K562 (cell line): ENCODE results near the gene TMEM222. TPM values are rescaled to one million over a fixed set of nuclear protein-coding genes. Genes with fewer than 3 reads are reported as not detected.

Source experiments
- ATF2 ChIP-seq: sonication (generic); formaldehyde crosslinking; IDR thresholded peaks from 2 replicates; pipeline ENCODE4 v1.8.1; 2022; ENCODE audit warnings: missing genetic modification reagents
- CBFB ChIP-seq: sonication (generic); formaldehyde crosslinking; IDR thresholded peaks from 2 replicates; pipeline ENCODE4 v1.4.0; 2020; ENCODE audit warnings: mild to moderate bottlenecking, missing genetic modification reagents
- CREM ChIP-seq: IDR thresholded peaks from 2 replicates; pipeline ENCODE4 v1.6.1; 2014; ENCODE audit warnings: antibody characterized with exemption, low read depth
- FOXM1 ChIP-seq, 2 experiments: fragments of 450-650 bp in 1 of 2; sonication (generic) in 1 of 2; formaldehyde crosslinking in 1 of 2; IDR thresholded peaks; 2 replicates each; pipeline versions ENCODE4 v1.6.1 to v1.9.0; 2017 to 2022; ENCODE audit warnings: low read depth in 2 of 2, mild to moderate bottlenecking in 2 of 2, missing genetic modification reagents in 1 of 2, moderate library complexity in 1 of 2
- GATAD2A ChIP-seq: fragments of 450-650 bp; IDR thresholded peaks from 2 replicates; pipeline ENCODE4 v1.6.1; 2017
- MAX ChIP-seq: sonication (generic); formaldehyde crosslinking; IDR thresholded peaks from 2 replicates; pipeline ENCODE4 v1.9.0; 2022; ENCODE audit warnings: mild to moderate bottlenecking, missing genetic modification reagents
- MED1 ChIP-seq: sonication (generic); formaldehyde crosslinking; IDR thresholded peaks from 2 replicates; pipeline ENCODE4 v1.8.1; 2023; ENCODE audit warnings: missing genetic modification reagents, borderline replicate concordance
- NEUROD1 ChIP-seq: fragments of 150-350 bp; IDR thresholded peaks from 2 replicates; pipeline ENCODE4 v1.6.1; 2014; ENCODE audit warnings: borderline replicate concordance, low read length, low read depth; ENCODE audit not compliant: partially characterized antibody
- PHB ChIP-seq: fragments of 250-450 bp; sonication (Bioruptor Pico); IDR thresholded peaks from 2 replicates; pipeline ENCODE4 v1.5.0; 2021
- RBM25 ChIP-seq: fragments of 200-400 bp; formaldehyde crosslinking; IDR thresholded peaks from 2 replicates; pipeline ENCODE4 v1.6.1; 2018; ENCODE audit warnings: low read length, low read depth, moderate library complexity; ENCODE audit not compliant: severe bottlenecking
- ZEB2 ChIP-seq: fragments of 450-650 bp; IDR thresholded peaks from 2 replicates; pipeline ENCODE4 v1.6.1; 2016
- ZKSCAN1 ChIP-seq: fragments of 150-350 bp; IDR thresholded peaks from 2 replicates; pipeline ENCODE4 v1.6.1; 2016; ENCODE audit warnings: low read depth, low read length
- ZNF347 ChIP-seq: fragments of 450-650 bp; formaldehyde crosslinking; IDR thresholded peaks from 2 replicates; pipeline ENCODE4 v1.4.0; 2020; ENCODE audit warnings: low read depth, mild to moderate bottlenecking, moderate library complexity
- ZNF639 ChIP-seq, 2 experiments: fragments of 200-800 bp in 1 of 2; sonication (Bioruptor generic) in 1 of 2; sonication (generic) in 1 of 2; formaldehyde crosslinking in 1 of 2; IDR thresholded peaks in 1 of 2; conservative IDR thresholded peaks in 1 of 2; 2 replicates each; pipeline versions ENCODE4 v1.5.0 to v1.6.1; 2016 to 2020; ENCODE audit warnings: missing compliant biosample characterization in 1 of 2, missing genetic modification characterization in 1 of 2, missing genetic modification reagents in 1 of 2
- ZNF764 ChIP-seq: fragments of 250-450 bp; sonication (Bioruptor Pico); IDR thresholded peaks from 2 replicates; pipeline ENCODE4 v1.4.0; 2020; ENCODE audit warnings: low read depth, mild to moderate bottlenecking, moderate library complexity
- polyA plus RNA-seq, 8 experiments: library from polyadenylated mRNA; depleted of rRNA in 4 of 8; stranded (reverse) in 5 of 8; unstranded in 3 of 8; fragments of >200 nt; fragmentation: Nextera tagmentation in 2 of 8; fragmentation: Illumina TruSeq in 1 of 8; extraction: Ambion mirVana in 2 of 8; extraction: Trizol in 1 of 8; gene quantifications; 2 replicates each; pipeline versions ENCODE4 v1.2.1 to v1.2.3, GENCODE V29; 2011 to 2014; ENCODE audit warnings: inconsistent platforms in 1 of 8, missing spikeins in 1 of 8
- total RNA-seq, 7 experiments: library from RNA; depleted of rRNA in 6 of 7; stranded (reverse); fragments of >200 nt in 6 of 7; fragmentation: Illumina TruSeq in 2 of 7; extraction: Trizol in 2 of 7; gene quantifications; 2 replicates each; pipeline versions ENCODE4 v1.2.1 to v1.2.3, GENCODE V29; 2011 to 2021; ENCODE audit warnings: low replicate concordance in 1 of 7
- TF ChIP-seq, protein P1 (sequence below): IDR thresholded peaks from 2 replicates; pipeline ENCODE4 v1.6.1; 2011; ENCODE audit warnings: borderline replicate concordance, low read depth, mild to moderate bottlenecking, moderate library complexity, low read length; ENCODE audit not compliant: insufficient read depth, poor library complexity, severe bottlenecking
- TF ChIP-seq, protein P2 (sequence below): sonication (generic); formaldehyde crosslinking; IDR thresholded peaks from 2 replicates; pipeline ENCODE4 v1.8.0; 2023; ENCODE audit warnings: mild to moderate bottlenecking, missing genetic modification reagents
- TF ChIP-seq, protein P3 (sequence below): fragments of 250-450 bp; sonication (Bioruptor Pico); IDR thresholded peaks from 2 replicates; pipeline ENCODE4 v1.8.0; 2021; ENCODE audit warnings: moderate library complexity, mild to moderate bottlenecking, inconsistent platforms

TMEM222 gene
- total and polyA plus RNA-seq, 9 of the 15 experiments (the other 6 are each of a cell fraction or from before 2014, with no cell fraction given): 6.9 to 48.0 (median 32.8) TPM

DNA sequence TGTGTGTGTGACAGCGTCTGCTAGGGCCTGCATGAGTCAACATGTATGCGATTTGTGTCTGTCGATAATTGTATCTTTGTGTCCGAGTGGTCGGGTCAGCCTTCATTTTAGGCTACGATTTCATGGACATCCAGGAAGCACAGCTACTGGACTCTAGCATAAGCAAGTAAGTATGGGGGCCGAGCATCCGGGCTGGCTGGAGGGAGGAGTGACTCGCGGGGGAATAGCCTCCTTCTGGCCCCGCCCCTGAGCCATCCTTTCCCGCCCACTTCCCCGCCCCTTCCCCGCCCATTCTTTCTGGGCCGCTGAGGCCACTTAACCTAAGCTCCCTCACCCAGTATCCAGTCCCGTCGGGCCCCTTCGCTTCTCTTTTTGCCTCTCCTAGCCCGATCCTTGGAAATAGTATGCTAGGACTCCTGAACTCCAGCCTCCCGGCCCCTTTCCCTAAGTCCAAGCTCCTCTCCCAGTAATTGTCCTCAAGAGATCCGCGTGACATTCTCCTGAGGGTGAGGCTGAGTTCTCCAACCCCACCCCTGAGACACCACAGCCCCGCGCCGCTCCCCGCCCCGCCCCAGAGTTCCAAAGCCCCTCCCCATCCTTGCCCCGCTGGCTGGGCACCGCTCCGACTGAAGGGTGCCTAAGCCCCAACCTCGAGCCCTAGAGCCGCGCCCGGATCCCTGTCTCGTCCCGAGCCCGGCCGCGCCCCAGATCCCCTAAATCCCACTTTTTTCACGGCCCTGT, 43.6 kb downstream of the TMEM222 start (continued):
- TF ChIP-seq, protein P1, sequence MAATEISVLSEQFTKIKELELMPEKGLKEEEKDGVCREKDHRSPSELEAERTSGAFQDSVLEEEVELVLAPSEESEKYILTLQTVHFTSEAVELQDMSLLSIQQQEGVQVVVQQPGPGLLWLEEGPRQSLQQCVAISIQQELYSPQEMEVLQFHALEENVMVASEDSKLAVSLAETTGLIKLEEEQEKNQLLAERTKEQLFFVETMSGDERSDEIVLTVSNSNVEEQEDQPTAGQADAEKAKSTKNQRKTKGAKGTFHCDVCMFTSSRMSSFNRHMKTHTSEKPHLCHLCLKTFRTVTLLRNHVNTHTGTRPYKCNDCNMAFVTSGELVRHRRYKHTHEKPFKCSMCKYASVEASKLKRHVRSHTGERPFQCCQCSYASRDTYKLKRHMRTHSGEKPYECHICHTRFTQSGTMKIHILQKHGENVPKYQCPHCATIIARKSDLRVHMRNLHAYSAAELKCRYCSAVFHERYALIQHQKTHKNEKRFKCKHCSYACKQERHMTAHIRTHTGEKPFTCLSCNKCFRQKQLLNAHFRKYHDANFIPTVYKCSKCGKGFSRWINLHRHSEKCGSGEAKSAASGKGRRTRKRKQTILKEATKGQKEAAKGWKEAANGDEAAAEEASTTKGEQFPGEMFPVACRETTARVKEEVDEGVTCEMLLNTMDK: no peak
- TF ChIP-seq MAX: no peak
- no peak for TF ChIP-seq MED1 (CRISPR knock-in tag)
- TF ChIP-seq FOXM1 (IDR thresholded peaks at IDR 0.05; ENCODE audit: low read depth): no peak
- no peak for TF ChIP-seq FOXM1 (CRISPR knock-in tag; IDR thresholded peaks at IDR 0.05; ENCODE audit: low read depth)
- peak; percentile 45; the same call in 1 of the 2 replicates for TF ChIP-seq CREM
- TF ChIP-seq ATF2 (CRISPR knock-in tag): no peak
- peak; percentile 63 for TF ChIP-seq NEUROD1
- 0 out of 2 replicates have a peak, but pooled peaks have one; percentile 31 for TF ChIP-seq GATAD2A
- no peak for TF ChIP-seq ZEB2
- TF ChIP-seq CBFB (CRISPR knock-in tag): no peak
- no peak for TF ChIP-seq ZKSCAN1
- TF ChIP-seq ZNF639 (CRISPR knock-in tag; conservative IDR thresholded peaks at IDR 0.05 in 1 of 2, IDR thresholded peaks at IDR 0.05 in 1 of 2): no peak; a peak in 1 of 4 replicates
- TF ChIP-seq RBM25: no peak
- TF ChIP-seq, protein P2, sequence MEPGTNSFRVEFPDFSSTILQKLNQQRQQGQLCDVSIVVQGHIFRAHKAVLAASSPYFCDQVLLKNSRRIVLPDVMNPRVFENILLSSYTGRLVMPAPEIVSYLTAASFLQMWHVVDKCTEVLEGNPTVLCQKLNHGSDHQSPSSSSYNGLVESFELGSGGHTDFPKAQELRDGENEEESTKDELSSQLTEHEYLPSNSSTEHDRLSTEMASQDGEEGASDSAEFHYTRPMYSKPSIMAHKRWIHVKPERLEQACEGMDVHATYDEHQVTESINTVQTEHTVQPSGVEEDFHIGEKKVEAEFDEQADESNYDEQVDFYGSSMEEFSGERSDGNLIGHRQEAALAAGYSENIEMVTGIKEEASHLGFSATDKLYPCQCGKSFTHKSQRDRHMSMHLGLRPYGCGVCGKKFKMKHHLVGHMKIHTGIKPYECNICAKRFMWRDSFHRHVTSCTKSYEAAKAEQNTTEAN (CRISPR knock-in tag): no peak
- no peak for TF ChIP-seq ZNF764 (CRISPR knock-in tag)
- TF ChIP-seq, protein P3, sequence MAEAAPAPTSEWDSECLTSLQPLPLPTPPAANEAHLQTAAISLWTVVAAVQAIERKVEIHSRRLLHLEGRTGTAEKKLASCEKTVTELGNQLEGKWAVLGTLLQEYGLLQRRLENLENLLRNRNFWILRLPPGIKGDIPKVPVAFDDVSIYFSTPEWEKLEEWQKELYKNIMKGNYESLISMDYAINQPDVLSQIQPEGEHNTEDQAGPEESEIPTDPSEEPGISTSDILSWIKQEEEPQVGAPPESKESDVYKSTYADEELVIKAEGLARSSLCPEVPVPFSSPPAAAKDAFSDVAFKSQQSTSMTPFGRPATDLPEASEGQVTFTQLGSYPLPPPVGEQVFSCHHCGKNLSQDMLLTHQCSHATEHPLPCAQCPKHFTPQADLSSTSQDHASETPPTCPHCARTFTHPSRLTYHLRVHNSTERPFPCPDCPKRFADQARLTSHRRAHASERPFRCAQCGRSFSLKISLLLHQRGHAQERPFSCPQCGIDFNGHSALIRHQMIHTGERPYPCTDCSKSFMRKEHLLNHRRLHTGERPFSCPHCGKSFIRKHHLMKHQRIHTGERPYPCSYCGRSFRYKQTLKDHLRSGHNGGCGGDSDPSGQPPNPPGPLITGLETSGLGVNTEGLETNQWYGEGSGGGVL (CRISPR knock-in tag): no peak
- no peak for TF ChIP-seq PHB (CRISPR knock-in tag)
- TF ChIP-seq ZNF347 (CRISPR knock-in tag): no peak
